ENCODE results near the gene SGSM1. TPM values are rescaled to one million over a fixed set of nuclear protein-coding genes. Genes with fewer than 3 reads are reported as not detected.

SGSM1 gene
- total and polyA plus RNA-seq, 2 of the 4 experiments (the other 2 are of a cell fraction): not detected

DNA sequence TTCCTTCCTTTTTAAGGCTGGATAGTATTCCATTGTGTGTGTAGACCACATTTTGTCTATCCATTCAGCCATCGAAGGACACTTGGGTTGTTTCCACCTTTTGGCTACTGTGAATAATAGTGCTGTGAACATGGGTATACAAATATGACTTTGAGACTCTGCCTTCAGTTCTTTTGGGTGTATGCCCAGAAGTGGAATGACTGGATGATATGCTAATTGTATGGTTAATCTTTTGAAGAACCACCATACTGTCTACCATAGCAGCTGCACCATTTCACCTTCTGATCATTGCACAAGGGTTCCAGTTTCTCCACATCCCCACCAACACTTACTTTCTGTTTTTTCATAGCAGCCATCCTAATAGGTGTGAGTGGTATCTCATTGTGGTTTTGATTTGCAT is 30.3 kb downstream of the SGSM1 start:
- dilution Hi-C loops (cut with HindIII; ENCODE audit: low sequenced_read_pairs, unreplicated experiment): no loop called here
- H3K9me1 ChIP-seq (ENCODE audit: insufficient read depth, low read length): no peaks in the 10 kb centered on the region
- no peak overlapping the region for H3K23ac ChIP-seq (ENCODE audit: low read depth, low read length)
- H3K27ac ChIP-seq (ENCODE audit: insufficient read depth, low read length): no peak overlapping the region
- CTCF ChIA-PET: no interaction called here
- no peak overlapping the region for H2BK20ac ChIP-seq (ENCODE audit: low read depth, low read length)
- no peak overlapping the region for H3K4me2 ChIP-seq (ENCODE audit: low read depth, low read length)
- H3K4ac ChIP-seq (ENCODE audit: low read depth, low read length): no peak overlapping the region
- H3K9me3 ChIP-seq (ENCODE audit: control insufficient read depth, insufficient read depth, low read length): no peaks in the 10 kb centered on the region
- H2BK120ac ChIP-seq (ENCODE audit: low read depth, low read length): no peak overlapping the region
- no peak overlapping the region for H3K56ac ChIP-seq (ENCODE audit: extremely low read depth, insufficient read depth, low read length)
- H4K91ac ChIP-seq (ENCODE audit: insufficient read depth, low read depth, low read length): no peak overlapping the region
- no CpG with 5 or more reads among the region's 1 CpG for WGBS, 2 experiments (ENCODE audit: extremely low coverage in 2 of 2, insufficient read length in 1 of 2)
- H4K5ac ChIP-seq (ENCODE audit: low read depth, low read length): no peak overlapping the region
- intact Hi-C loops (cut with micrococcal nuclease): no loop called here
- POLR2A ChIA-PET (ENCODE audit: unreplicated experiment): no interaction called here
- no peak overlapping the region for H2AK9ac ChIP-seq (replicated peaks; ENCODE audit: low read depth, low read length, poor library complexity)
- no peak overlapping the region for H2BK15ac ChIP-seq (ENCODE audit: low read depth, low read length)
- BruUV-seq (replicated peaks): no TSS peak
- no peak overlapping the region for H3K9ac ChIP-seq (ENCODE audit: low read depth, low read length)
- no peak overlapping the region for H2AK5ac ChIP-seq (ENCODE audit: low read depth, low read length)
- no peak overlapping the region for H4K8ac ChIP-seq (ENCODE audit: low read depth in 2 of 2, low read length in 2 of 2)
- ATAC-seq (ENCODE audit: low read depth) (no peak), DNase-seq (no peak)
- no peak for TF ChIP-seq MXI1 (IDR thresholded peaks at IDR 0.05; ENCODE audit: borderline replicate concordance, low read depth, low read length)
- TF ChIP-seq MAFK (IDR thresholded peaks at IDR 0.05; ENCODE audit: low read depth, low read length): no peak
- TF ChIP-seq CEBPB (IDR thresholded peaks at IDR 0.05; ENCODE audit: low read depth, low read length): no peak
- no peak for TF ChIP-seq NFE2L2 (IDR thresholded peaks at IDR 0.05; ENCODE audit: low read depth, low read length)
- no peak for TF ChIP-seq BHLHE40 (IDR thresholded peaks at IDR 0.05; ENCODE audit: low read depth, low read length)
- H3K79me1 ChIP-seq (ENCODE audit: low read depth in 1 of 2, low read length in 2 of 2): no peaks in the 10 kb centered on the region
- peaks cover 3% of the 10 kb centered on the region for H3K27me3 ChIP-seq (ENCODE audit: control insufficient read depth, insufficient read depth, low read length)
- no peak overlapping the region for H3K4me3 ChIP-seq (ENCODE audit: insufficient read depth, low read depth, low read length)
- no peaks in the 10 kb centered on the region for H4K20me1 ChIP-seq (ENCODE audit: insufficient read depth, low read length)
- no peaks in the 10 kb centered on the region for H3K4me1 ChIP-seq (ENCODE audit: control insufficient read depth, insufficient read depth, low read length)
- no peak overlapping the region for H2AFZ ChIP-seq (replicated peaks; ENCODE audit: low read length, poor library complexity)
- in situ Hi-C loops (cut with MboI; ENCODE audit: low sequenced_read_pairs): no loop called here
- no peak overlapping the region for H2BK5ac ChIP-seq (ENCODE audit: low read depth, low read length, poor library complexity, severe bottlenecking)
- H3K18ac ChIP-seq (ENCODE audit: low read depth, low read length): no peak overlapping the region
- H3K36me3 ChIP-seq (ENCODE audit: control insufficient read depth, insufficient read depth, low read length): no peaks in the 10 kb centered on the region
- no peak overlapping the region for H3K14ac ChIP-seq (replicated peaks; ENCODE audit: low read depth, low read length)

All from IMR-90 (cell line).